Peyer's patch (tissue), 4 donors: Measurements from ENCODE around the gene NME9. TPM values are rescaled to one million over a fixed set of nuclear protein-coding genes. Genes with fewer than 3 reads are reported as not detected.
"Not testable (repeated sequence)": the region's sequence is repeated elsewhere in the genome, so short reads cannot be mapped to it uniquely, and the experiment has no call there.

ENCODE experiments used
- DNase-seq, 3 donors: peaks; one replicate each; pipeline ENCODE4 v3.0.0-alpha.2; 2017 to 2019
- H3K27ac ChIP-seq, 4 donors: fragments of 200-600 bp; sonication (generic); one replicate each; pipeline ENCODE4 v1.5.1; 2016 to 2019
- H3K27me3 ChIP-seq, 2 donors: fragments of 200-600 bp; sonication (generic); one replicate each; pipeline ENCODE4 v1.5.1; 2019
- H3K36me3 ChIP-seq, 3 donors: fragments of 200-600 bp; sonication (generic); one replicate each; pipeline ENCODE4 v1.5.1; 2016 to 2019
- H3K4me1 ChIP-seq, 4 donors: fragments of 200-600 bp; sonication (generic); one replicate each; pipeline ENCODE4 v1.5.1; 2016 to 2019
- H3K4me3 ChIP-seq, 4 donors: fragments of 200-600 bp; sonication (generic); 1 replicate in 3 of 4; 2 replicates in 1 of 4; pipeline ENCODE4 v1.5.1; 2016 to 2019; ENCODE audit warnings: mild to moderate bottlenecking in 1 of 4
- H3K9me3 ChIP-seq, 4 donors: fragments of 200-600 bp; sonication (generic); one replicate each; pipeline ENCODE4 v1.5.1; 2016 to 2019; ENCODE audit warnings: mild to moderate bottlenecking in 1 of 4
- CTCF ChIP-seq, 6 experiments: fragments of 450-650 bp in 4 of 6; fragments of 200-600 bp in 2 of 6; sonication (generic) in 1 of 6; IDR thresholded peaks; one replicate each; pipeline ENCODE4 v1.5.1; 2017 to 2019; ENCODE audit warnings: antibody characterized with exemption in 6 of 6, mild to moderate bottlenecking in 3 of 6, moderate library complexity in 1 of 6
- POLR2A ChIP-seq, 2 donors: fragments of 450-650 bp; IDR thresholded peaks; one replicate each; pipeline ENCODE4 v1.5.1; 2017; ENCODE audit warnings: antibody characterized with exemption in 2 of 2, mild to moderate bottlenecking in 2 of 2, moderate library complexity in 2 of 2
- total RNA-seq, 4 donors: library from RNA; depleted of rRNA; stranded (reverse); fragments of >200 nt; gene quantifications; one replicate each; pipeline ENCODE4 v1.1.0, GENCODE V29; 2016

The NME9 gene
- not detected for total RNA-seq

- Histone ChIP-seq H3K27ac (peak within 1 kb of the TSS in 3 of 4 donors; percentile 34 to 71 (median 39)), H3K4me3 (peak within 1 kb of the TSS; percentile 48 to 80 (median 58)), H3K9me3 (no peaks in the 10 kb centered on the region), H3K4me1 (peaks cover 0 to 10% (median 3%) of the 10 kb centered on the region in 4 donors), H3K36me3 (no peaks in the 10 kb centered on the region), H3K27me3 (no peaks in the 10 kb centered on the region)
- TF ChIP-seq POLR2A (IDR thresholded peaks at IDR 0.05) = no peak
- TF ChIP-seq CTCF (IDR thresholded peaks at IDR 0.05) = peak in 5 of 6 experiments; percentile 38 to 53 (median 48)
- peak; percentile 80 to 96 (median 90) for DNase-seq
Measured at GRCh38 chr3:138329127-138329983, at the start of gene NME9. NME9 (minus strand) TSS chr3:138329851; CDS start chr3:138329335, 516 bp downstream.

- Histone ChIP-seq H3K9me3 (no peaks in the 10 kb centered on the region), H3K4me3 (no peak overlapping the region), H3K27me3 (no peaks in the 10 kb centered on the region), H3K36me3 (no peaks in the 10 kb centered on the region), H3K4me1 (peaks cover 0 to 10% (median 0%) of the 10 kb centered on the region in 4 donors), H3K27ac (no peak overlapping the region)
- TF ChIP-seq POLR2A (IDR thresholded peaks at IDR 0.05) (no peak), CTCF (IDR thresholded peaks at IDR 0.05) (no peak)
- no peak for DNase-seq
Measured at GRCh38 chr3:138378990-138379389, 49.3 kb upstream of the NME9 start.

GRCh38 chr3:138378331-138378730 is 48.7 kb upstream of the NME9 start:
- Histone ChIP-seq H3K27ac (no peak overlapping the region), H3K27me3 (no peaks in the 10 kb centered on the region), H3K4me3 (no peak overlapping the region), H3K36me3 (no peaks in the 10 kb centered on the region), H3K4me1 (peaks cover 0 to 10% (median 0%) of the 10 kb centered on the region in 4 donors), H3K9me3 (no peaks in the 10 kb centered on the region)
- TF ChIP-seq CTCF (IDR thresholded peaks at IDR 0.05) (no peak), POLR2A (IDR thresholded peaks at IDR 0.05) (no peak)
- DNase-seq = no peak

GRCh38 chr3:138377804-138378203 is 48.2 kb upstream of the NME9 start:
- TF ChIP-seq POLR2A (IDR thresholded peaks at IDR 0.05) (no peak), CTCF (IDR thresholded peaks at IDR 0.05) (no peak)
- no peaks in the 10 kb centered on the region for H3K27me3 ChIP-seq
- H3K27ac ChIP-seq = no peak overlapping the region
- H3K36me3 ChIP-seq = no peaks in the 10 kb centered on the region
- DNase-seq = no peak
- H3K9me3 ChIP-seq = no peaks in the 10 kb centered on the region
- no peak overlapping the region for H3K4me3 ChIP-seq
- H3K4me1 ChIP-seq = peaks cover 0 to 10% (median 0%) of the 10 kb centered on the region in 4 donors

GRCh38 chr3:138377212-138377611 is 47.6 kb upstream of the NME9 start:
- DNase-seq, H3K27me3 ChIP-seq: not testable (repeated sequence)

GRCh38 chr3:138376663-138377062 is 47.0 kb upstream of the NME9 start:
- Histone ChIP-seq H3K27me3 (no peaks in the 10 kb centered on the region), H3K4me1 (peaks cover 0 to 8% (median 0%) of the 10 kb centered on the region in 4 donors), H3K36me3 (no peaks in the 10 kb centered on the region), H3K27ac (no peak overlapping the region), H3K4me3 (no peak overlapping the region), H3K9me3 (no peaks in the 10 kb centered on the region)
- TF ChIP-seq CTCF (IDR thresholded peaks at IDR 0.05) (no peak), POLR2A (IDR thresholded peaks at IDR 0.05) (no peak)
- DNase-seq = no peak

More at GRCh38 chr3:138377212-138377611, 47.6 kb upstream of the NME9 start:
- not testable (repeated sequence) for H3K9me3 ChIP-seq, H3K27ac ChIP-seq, H3K4me3 ChIP-seq, H3K36me3 ChIP-seq
- peaks cover 0 to 10% (median 0%) of the 10 kb centered on the region in 4 donors for H3K4me1 ChIP-seq
